ENCODE measurements around the gene MAP4K2. TPM values are rescaled to one million over a fixed set of nuclear protein-coding genes. Genes with fewer than 3 reads are reported as not detected.

Gene MAP4K2
- total RNA-seq, 2 donors from 2014 or later = 23.3 to 39.1 TPM

GRCh38 chr11:64809781-64810241 lies 6.8 kb upstream of the MAP4K2 start:
- ATAC-seq (ENCODE audit: insufficient number of reproducible peaks, low FRiP score, low read depth) = no peak
- H3K27ac ChIP-seq = peak overlapping the region in 1 of 2 donors; percentile 57

DNA sequence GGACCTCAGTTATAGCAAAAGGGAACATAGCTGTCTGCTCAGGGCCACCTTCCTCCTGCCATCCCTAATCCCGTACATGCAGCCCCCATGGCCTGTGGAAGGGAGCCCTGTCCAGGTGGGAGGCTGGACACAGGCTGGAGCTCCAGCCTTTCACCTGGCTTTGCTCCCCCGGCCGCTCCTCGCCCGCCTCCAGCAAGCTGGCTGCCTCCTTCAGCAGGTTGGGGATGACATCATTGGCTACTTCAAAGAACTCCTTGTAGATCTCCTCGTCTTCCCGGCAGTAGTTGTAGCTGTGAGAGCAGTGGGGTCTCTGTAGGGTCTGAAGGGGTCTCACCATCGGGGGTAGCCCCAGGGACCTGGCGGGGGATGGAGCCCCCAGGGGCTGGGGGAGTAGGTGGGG lies 2.5 kb upstream of the MAP4K2 start:
- no peak for ATAC-seq (ENCODE audit: insufficient number of reproducible peaks, low FRiP score, low read depth)
- no peak for DNase-seq (ENCODE audit: low spot score)
- Histone ChIP-seq H3K4me1 (ENCODE audit: control insufficient read depth in 1 of 2, low read depth in 2 of 2) (peaks cover 26 to 36% of the 10 kb centered on the region in 2 donors), H3K27me3 (replicated peaks; ENCODE audit: insufficient read depth) (no peaks in the 10 kb centered on the region), H3K9me3 (no peaks in the 10 kb centered on the region), H3K4me3 (no peak overlapping the region), H3K27ac (no peak overlapping the region), H3K36me3 (peaks cover 15% of the 10 kb centered on the region)
- TF ChIP-seq CTCF (IDR thresholded peaks at IDR 0.05) = no peak

More at GRCh38 chr11:64809781-64810241, 6.8 kb upstream of the MAP4K2 start:
- peaks cover 15% of the 10 kb centered on the region for H3K36me3 ChIP-seq
- no peaks in the 10 kb centered on the region for H3K9me3 ChIP-seq
- H3K4me3 ChIP-seq = peak overlapping the region; percentile 89
- TF ChIP-seq CTCF (IDR thresholded peaks at IDR 0.05) = no peak
- H3K4me1 ChIP-seq (ENCODE audit: control insufficient read depth in 1 of 2, low read depth in 2 of 2) = peaks cover 5 to 11% of the 10 kb centered on the region in 2 donors
- H3K27me3 ChIP-seq (replicated peaks; ENCODE audit: insufficient read depth) = no peaks in the 10 kb centered on the region
- no peak for DNase-seq (ENCODE audit: low spot score)

GRCh38 chr11:64804346-64805210 lies 1.6 kb upstream of the MAP4K2 start:
- Histone ChIP-seq H3K36me3 (peaks cover 15% of the 10 kb centered on the region), H3K27ac (peak overlapping the region; percentile 86 to 88), H3K27me3 (replicated peaks; ENCODE audit: insufficient read depth) (no peaks in the 10 kb centered on the region), H3K4me1 (ENCODE audit: control insufficient read depth in 1 of 2, low read depth in 2 of 2) (peaks cover 23 to 34% of the 10 kb centered on the region in 2 donors), H3K9me3 (no peaks in the 10 kb centered on the region), H3K4me3 (peak overlapping the region; percentile 81)
- TF ChIP-seq CTCF (IDR thresholded peaks at IDR 0.05) = no peak
- ATAC-seq (ENCODE audit: insufficient number of reproducible peaks, low FRiP score, low read depth) (no peak), DNase-seq (ENCODE audit: low spot score) (no peak)

DNA sequence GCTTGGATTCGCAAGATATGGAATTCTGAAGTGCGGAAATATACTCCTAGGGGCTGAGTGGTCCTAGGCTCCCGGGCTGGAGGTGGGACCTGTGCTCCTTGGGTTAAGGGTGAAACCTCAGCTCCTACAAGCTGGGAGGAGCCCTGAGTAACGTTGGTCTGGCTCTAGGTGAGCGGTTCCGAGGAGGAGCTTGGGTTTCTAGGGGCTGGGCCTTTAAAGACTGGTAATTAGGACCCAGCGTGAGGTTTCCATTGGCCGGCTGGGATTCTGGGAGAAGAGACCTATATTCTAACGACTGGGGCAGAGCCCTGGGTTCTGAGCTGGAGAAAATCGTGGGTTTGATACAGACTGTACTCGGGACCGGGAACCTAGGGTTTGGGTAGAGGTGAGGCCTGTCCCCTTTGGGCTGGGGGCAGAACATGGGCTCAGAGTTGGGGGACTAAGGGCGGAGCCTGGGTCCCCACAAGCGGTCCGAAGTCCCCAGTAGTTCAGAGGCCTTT lies 882 bp upstream of the MAP4K2 start:
- no peak for TF ChIP-seq CTCF (IDR thresholded peaks at IDR 0.05)
- Histone ChIP-seq H3K4me1 (ENCODE audit: control insufficient read depth in 1 of 2, low read depth in 2 of 2) (peaks cover 21 to 27% of the 10 kb centered on the region in 2 donors), H3K9me3 (no peaks in the 10 kb centered on the region), H3K27ac (peak overlapping the region; percentile 86 to 88), H3K36me3 (peaks cover 15% of the 10 kb centered on the region), H3K27me3 (replicated peaks; ENCODE audit: insufficient read depth) (no peaks in the 10 kb centered on the region), H3K4me3 (peak overlapping the region; percentile 81)
- DNase-seq (ENCODE audit: low spot score) = no peak
- ATAC-seq (ENCODE audit: insufficient number of reproducible peaks, low FRiP score, low read depth) = no peak

GRCh38 chr11:64802370-64803157 lies 450 bp downstream of the MAP4K2 start:
- H3K27me3 ChIP-seq (replicated peaks; ENCODE audit: insufficient read depth) = no peaks in the 10 kb centered on the region
- peaks cover 15% of the 10 kb centered on the region for H3K36me3 ChIP-seq
- no peaks in the 10 kb centered on the region for H3K9me3 ChIP-seq
- DNase-seq (ENCODE audit: low spot score) (no peak), ATAC-seq (ENCODE audit: insufficient number of reproducible peaks, low FRiP score, low read depth) (no peak)
- H3K4me3 ChIP-seq = peak overlapping the region; percentile 81
- peaks cover 21 to 27% of the 10 kb centered on the region in 2 donors for H3K4me1 ChIP-seq (ENCODE audit: control insufficient read depth in 1 of 2, low read depth in 2 of 2)
- peak overlapping the region; percentile 68 to 75 for H3K27ac ChIP-seq
- TF ChIP-seq CTCF (IDR thresholded peaks at IDR 0.05) = no peak
